Measurements from ENCODE around the gene SERINC4. TPM values are rescaled to one million over a fixed set of nuclear protein-coding genes. Genes with fewer than 3 reads are reported as not detected.

SERINC4 gene
- total and polyA plus RNA-seq, 9 of the 15 experiments (the other 6 are each of a cell fraction or from before 2014, with no cell fraction given), result 0.14 to 0.86 (median 0.18) TPM; not detected in 2

- 0 out of 2 replicates have a peak, but pooled peaks have one; percentile 21 for TF ChIP-seq ZNF12 (CRISPR knock-in tag; IDR thresholded peaks at IDR 0.05)
- TF ChIP-seq FOXP4 (CRISPR knock-in tag; IDR thresholded peaks at IDR 0.05; ENCODE audit: borderline replicate concordance), result no peak; the same call in 1 of the 2 replicates
- TF ChIP-seq SRSF7 (optimal IDR thresholded peaks at IDR 0.05; ENCODE audit: low read depth, low read length), result no peak
- TF ChIP-seq TAF9B (IDR thresholded peaks at IDR 0.05; ENCODE audit: partially characterized antibody), result peak; percentile 88
- peak; percentile 96 for TF ChIP-seq ZNF592 (IDR thresholded peaks at IDR 0.05)
- no peak for TF ChIP-seq ZNF140 (CRISPR knock-in tag; IDR thresholded peaks at IDR 0.05)
- peak; percentile 67 for TF ChIP-seq TOE1 (IDR thresholded peaks at IDR 0.05; ENCODE audit: borderline replicate concordance)
- 0 out of 2 replicates have a peak, but pooled peaks have one; percentile 21 for TF ChIP-seq TOE1 (CRISPR knock-in tag; IDR thresholded peaks at IDR 0.05; ENCODE audit: borderline replicate concordance, low read depth)
- TF ChIP-seq ETS1 (conservative IDR thresholded peaks at IDR 0.05; ENCODE audit: control insufficient read depth, low read depth, low read length), result no peak; the same call in 1 of the 2 replicates
- no peak for TF ChIP-seq KLF6 (CRISPR knock-in tag; IDR thresholded peaks at IDR 0.05; ENCODE audit: borderline replicate concordance)
- no peak for TF ChIP-seq SAFB2 (IDR thresholded peaks at IDR 0.05; ENCODE audit: borderline replicate concordance, low read depth, low read length, severe bottlenecking)
- TF ChIP-seq CHD2 (IDR thresholded peaks at IDR 0.05; ENCODE audit: low read depth, low read length), result no peak
- TF ChIP-seq DDX20 (tag; IDR thresholded peaks at IDR 0.05; ENCODE audit: low read depth), result no peak
- TF ChIP-seq PYGO2 (tag; IDR thresholded peaks at IDR 0.05), result no peak
- no peak for TF ChIP-seq FUS (optimal IDR thresholded peaks at IDR 0.05; ENCODE audit: low read depth, low read length)
- TF ChIP-seq TAF15 (IDR thresholded peaks at IDR 0.05; ENCODE audit: low read depth, low read length), result no peak
- no peak for TF ChIP-seq ZBTB8A (IDR thresholded peaks at IDR 0.05; ENCODE audit: partially characterized antibody)
Observed at GRCh38 chr15:43824302-43825246, 24.6 kb upstream of the SERINC4 start, which contains the start of gene MFAP1 (continued).
